ENCODE results near the gene UCN. TPM values are rescaled to one million over a fixed set of nuclear protein-coding genes. Genes with fewer than 3 reads are reported as not detected.
A peak's percentile ranks its signal among the peaks of the same experiment; 100 is the strongest.
"Not testable (repeated sequence)": the region's sequence is repeated elsewhere in the genome, so short reads cannot be mapped to it uniquely, and the experiment has no call there.

UCN gene
- polyA plus RNA-seq, 1 donor = 3.4 TPM

DNA sequence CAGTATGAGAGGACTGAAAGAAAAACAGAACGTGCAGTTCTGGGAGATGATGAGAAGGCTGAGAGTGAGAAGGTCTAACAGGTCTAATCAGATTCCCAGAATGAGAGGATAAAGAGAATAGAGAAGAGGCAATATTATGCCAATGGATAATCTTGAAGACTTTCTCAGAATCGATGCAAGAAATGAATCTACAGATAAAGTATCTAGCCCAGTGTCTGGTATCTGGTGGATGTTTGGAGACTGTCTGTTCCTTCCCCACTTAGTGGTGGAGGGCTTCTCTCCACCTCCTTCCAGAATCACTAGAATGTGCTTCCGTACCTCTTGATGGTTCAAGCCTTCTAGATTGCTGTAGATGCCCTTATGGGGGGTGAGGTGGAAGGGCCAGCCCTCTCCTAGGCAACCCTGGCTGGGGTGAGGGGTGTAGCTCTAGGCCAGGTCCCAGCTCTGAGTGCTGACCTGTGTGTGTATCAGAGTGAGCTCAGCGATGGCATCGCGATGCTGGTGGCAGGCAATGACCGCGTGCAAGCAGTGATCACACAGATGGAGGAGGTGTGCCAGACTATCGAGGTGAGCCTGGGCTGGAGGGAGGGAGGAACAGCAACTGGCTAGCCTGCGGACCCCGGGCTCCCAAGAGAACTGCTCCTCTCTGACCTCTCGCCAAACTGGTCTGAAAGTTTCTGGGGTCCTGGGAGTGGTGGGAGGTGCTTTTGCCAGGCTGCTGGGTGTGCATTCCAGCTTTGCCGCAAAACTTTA is 3.6 kb downstream of the UCN start:
- 100% methylated on average over 1 of the region's 13 CpGs for WGBS (ENCODE audit: insufficient coverage, low lambda C conversion rate)
- Histone ChIP-seq H3K27ac (ENCODE audit: low read length) (no peak overlapping the region), H3K27me3 (ENCODE audit: control insufficient read depth, insufficient read depth, low read length) (peaks cover 46% of the 10 kb centered on the region), H3K9me3 (ENCODE audit: control insufficient read depth, low read depth, low read length) (peaks cover 14% of the 10 kb centered on the region), H3K4me3 (ENCODE audit: low read length) (no peak overlapping the region), H3K4me1 (ENCODE audit: control insufficient read depth, insufficient read depth, low read length) (peaks cover 25% of the 10 kb centered on the region), H3K36me3 (ENCODE audit: control insufficient read depth, insufficient read depth, low read length) (peaks cover 4% of the 10 kb centered on the region)
- DNase-seq = no peak

DNA sequence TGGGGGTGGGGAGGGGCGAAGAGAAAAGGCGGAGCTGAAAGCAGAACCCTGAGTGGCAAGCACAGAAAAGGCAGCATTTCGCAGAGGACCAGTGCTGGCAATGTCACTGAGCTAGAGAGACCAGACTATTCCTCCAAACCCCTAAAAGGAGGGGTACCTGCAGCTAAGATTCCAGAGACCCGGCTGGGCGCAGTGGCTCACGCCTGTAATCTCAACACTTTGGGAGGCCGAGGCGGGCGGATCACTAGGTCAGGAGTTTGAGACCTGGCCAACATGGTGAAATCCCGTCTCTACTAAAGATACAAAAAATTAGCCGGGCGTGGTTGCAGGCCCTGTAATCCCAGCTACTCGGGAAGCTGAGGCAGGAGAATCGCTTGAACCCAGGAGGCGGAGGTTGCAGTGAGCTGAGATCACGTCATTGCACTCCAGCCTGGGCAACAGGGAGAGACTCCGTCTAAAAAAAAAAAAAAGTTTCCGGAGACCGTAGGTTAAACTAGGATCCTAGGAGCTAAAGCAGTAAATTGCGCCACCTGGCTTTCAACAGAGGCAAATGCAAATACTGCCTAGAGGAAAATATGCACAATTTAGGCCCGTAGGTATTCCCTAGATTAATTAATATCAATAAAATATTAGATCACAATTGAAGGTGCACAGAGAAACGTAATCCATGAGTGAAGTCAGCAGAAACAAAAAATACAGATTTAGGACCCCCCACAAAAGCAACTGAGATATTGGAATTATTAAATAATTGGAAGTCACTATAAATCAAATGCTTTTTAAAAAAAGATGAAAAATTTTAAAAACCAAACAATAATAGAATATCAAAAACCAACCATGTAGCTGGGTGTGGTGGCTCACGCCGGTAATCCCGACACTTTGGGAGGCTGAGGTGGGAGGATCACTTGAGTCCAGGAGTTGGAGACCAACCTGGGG is 4.9 kb downstream of the UCN start:
- WGBS (ENCODE audit: insufficient coverage, low lambda C conversion rate) = 71% methylated on average over 6 of the region's 25 CpGs
- H3K36me3 ChIP-seq (ENCODE audit: control insufficient read depth, insufficient read depth, low read length) = no peaks in the 10 kb centered on the region
- H3K27ac ChIP-seq (ENCODE audit: low read length) = no peak overlapping the region
- H3K4me1 ChIP-seq (ENCODE audit: control insufficient read depth, insufficient read depth, low read length) = peaks cover 25% of the 10 kb centered on the region
- H3K9me3 ChIP-seq (ENCODE audit: control insufficient read depth, low read depth, low read length) = peaks cover 14% of the 10 kb centered on the region
- peak in 1 of 2 donors; percentile 58 for DNase-seq
- peaks cover 43% of the 10 kb centered on the region for H3K27me3 ChIP-seq (ENCODE audit: control insufficient read depth, insufficient read depth, low read length)
- no peak overlapping the region for H3K4me3 ChIP-seq (ENCODE audit: low read length)

DNA sequence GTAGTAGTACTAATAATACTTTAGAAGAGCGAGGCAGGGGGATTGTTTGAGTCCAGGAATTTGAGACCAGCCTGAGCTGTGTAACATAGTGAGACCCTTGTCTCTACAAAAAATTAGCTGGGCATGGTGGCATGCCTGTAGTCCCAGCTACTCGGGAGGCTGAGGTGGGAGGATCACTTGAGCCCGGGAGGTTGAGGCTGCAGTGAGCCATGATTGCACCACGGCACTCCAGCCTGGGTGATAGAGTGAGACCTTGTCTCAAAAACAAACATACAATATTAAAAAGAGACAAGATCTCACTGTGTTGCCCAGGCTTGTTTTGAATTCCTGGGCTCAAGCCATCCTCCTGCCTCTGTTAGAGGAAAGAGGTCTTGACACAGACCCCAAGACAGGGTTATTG is 7.6 kb downstream of the UCN start:
- not testable (repeated sequence) for H3K9me3 ChIP-seq (ENCODE audit: control insufficient read depth, low read depth, low read length); DNase-seq; H3K36me3 ChIP-seq (ENCODE audit: control insufficient read depth, insufficient read depth, low read length); H3K4me3 ChIP-seq (ENCODE audit: low read length); H3K27ac ChIP-seq (ENCODE audit: low read length)
- Histone ChIP-seq H3K27me3 (ENCODE audit: control insufficient read depth, insufficient read depth, low read length) (peaks cover 16% of the 10 kb centered on the region), H3K4me1 (ENCODE audit: control insufficient read depth, insufficient read depth, low read length) (peaks cover 10% of the 10 kb centered on the region)
- 60% methylated on average over 1 of the region's 4 CpGs for WGBS (ENCODE audit: insufficient coverage, low lambda C conversion rate)

DNA sequence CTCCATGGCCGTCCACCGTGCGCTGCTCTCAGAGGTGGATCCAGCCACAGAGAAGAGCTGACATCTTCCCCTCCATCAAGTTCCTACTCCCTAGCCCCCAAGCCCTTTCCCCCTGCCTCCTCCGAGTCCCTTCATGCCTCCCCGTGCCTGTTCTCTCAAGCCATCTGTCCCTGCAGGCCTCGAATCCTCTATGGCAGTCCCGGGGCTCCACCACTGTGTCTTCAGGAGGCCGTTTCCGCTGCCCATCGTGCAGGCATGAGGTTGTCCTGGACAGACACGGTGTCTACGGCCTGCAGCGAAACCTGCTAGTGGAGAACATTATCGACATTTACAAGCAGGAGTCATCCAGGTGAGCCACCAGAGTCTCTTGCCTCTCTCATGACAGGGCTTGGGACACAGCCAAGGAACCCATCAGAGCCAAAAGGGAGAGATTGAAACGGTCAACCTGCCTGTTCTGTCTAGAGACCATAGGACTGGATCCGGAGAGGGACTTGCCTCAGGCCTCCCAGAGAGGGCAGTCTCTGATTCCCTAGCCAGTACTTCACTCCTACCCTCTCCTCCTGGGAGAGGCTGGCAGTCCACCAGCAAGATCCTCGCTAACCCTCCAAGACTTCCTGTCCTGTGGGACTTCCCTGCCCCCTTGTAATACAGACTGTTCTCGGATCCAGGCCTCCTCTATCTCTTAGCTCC is 9.7 kb downstream of the UCN start:
- Histone ChIP-seq H3K27ac (ENCODE audit: low read length) (no peak overlapping the region), H3K4me3 (ENCODE audit: low read length) (no peak overlapping the region), H3K9me3 (ENCODE audit: control insufficient read depth, low read depth, low read length) (no peaks in the 10 kb centered on the region), H3K4me1 (ENCODE audit: control insufficient read depth, insufficient read depth, low read length) (peaks cover 12% of the 10 kb centered on the region), H3K27me3 (ENCODE audit: control insufficient read depth, insufficient read depth, low read length) (peaks cover 3% of the 10 kb centered on the region), H3K36me3 (ENCODE audit: control insufficient read depth, insufficient read depth, low read length) (no peaks in the 10 kb centered on the region)
- no peak for DNase-seq
- 100% methylated on average over 1 of the region's 18 CpGs for WGBS (ENCODE audit: insufficient coverage, low lambda C conversion rate)

DNA sequence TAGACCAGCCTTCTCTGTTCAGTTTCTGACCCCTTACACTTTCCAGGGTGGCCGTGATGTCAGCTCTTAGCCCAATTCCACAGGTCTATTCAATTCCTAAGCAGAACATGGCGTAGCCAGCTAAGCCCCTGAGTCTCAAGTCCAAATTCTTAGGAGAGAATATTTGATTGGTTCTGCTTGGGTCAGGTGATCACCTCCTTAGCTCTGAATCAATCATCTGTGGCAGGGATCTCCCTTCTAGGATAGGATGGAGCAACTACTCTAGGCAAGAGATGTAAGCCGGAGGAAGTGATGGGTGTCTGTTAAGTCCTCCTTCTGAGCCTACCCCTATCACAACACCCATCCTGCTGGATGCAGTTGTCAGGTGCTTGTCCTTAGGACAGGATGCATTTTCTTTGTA is 11.1 kb downstream of the UCN start:
- H3K36me3 ChIP-seq (ENCODE audit: control insufficient read depth, insufficient read depth, low read length) = no peaks in the 10 kb centered on the region
- no CpG with 5 or more reads among the region's 3 CpGs for WGBS (ENCODE audit: insufficient coverage, low lambda C conversion rate)
- no peak overlapping the region for H3K4me3 ChIP-seq (ENCODE audit: low read length)
- DNase-seq = no peak
- peaks cover 10% of the 10 kb centered on the region for H3K4me1 ChIP-seq (ENCODE audit: control insufficient read depth, insufficient read depth, low read length)
- peaks cover 3% of the 10 kb centered on the region for H3K27me3 ChIP-seq (ENCODE audit: control insufficient read depth, insufficient read depth, low read length)
- no peaks in the 10 kb centered on the region for H3K9me3 ChIP-seq (ENCODE audit: control insufficient read depth, low read depth, low read length)
- no peak overlapping the region for H3K27ac ChIP-seq (ENCODE audit: low read length)

DNA sequence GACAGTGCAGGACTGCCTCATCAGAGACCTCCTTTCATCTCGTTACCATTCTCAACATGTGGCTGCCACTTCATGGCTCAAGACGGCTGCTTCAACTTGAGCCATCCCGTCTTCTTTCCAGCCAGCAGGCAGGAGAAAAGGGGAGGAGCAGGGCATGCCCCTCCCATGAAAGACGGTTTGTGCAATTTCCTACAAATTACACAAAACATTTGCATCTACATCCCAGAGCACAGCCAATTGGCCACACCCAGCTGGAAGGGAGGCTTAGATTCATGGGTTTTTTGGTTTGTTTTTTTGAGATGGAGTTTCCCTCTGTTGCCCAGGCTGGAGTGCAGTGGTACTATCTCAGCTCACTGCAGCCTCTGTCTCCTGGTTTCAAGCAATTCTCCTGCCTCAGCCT is 11.8 kb downstream of the UCN start:
- H3K27ac ChIP-seq (ENCODE audit: low read length) = no peak overlapping the region
- no peak for DNase-seq
- peaks cover 8% of the 10 kb centered on the region for H3K27me3 ChIP-seq (ENCODE audit: control insufficient read depth, insufficient read depth, low read length)
- peaks cover 10% of the 10 kb centered on the region for H3K4me1 ChIP-seq (ENCODE audit: control insufficient read depth, insufficient read depth, low read length)
- H3K4me3 ChIP-seq (ENCODE audit: low read length) = no peak overlapping the region
- H3K36me3 ChIP-seq (ENCODE audit: control insufficient read depth, insufficient read depth, low read length) = no peaks in the 10 kb centered on the region
- no peaks in the 10 kb centered on the region for H3K9me3 ChIP-seq (ENCODE audit: control insufficient read depth, low read depth, low read length)
- WGBS (ENCODE audit: insufficient coverage, low lambda C conversion rate) = no CpG with 5 or more reads among the region's 4 CpGs

DNA sequence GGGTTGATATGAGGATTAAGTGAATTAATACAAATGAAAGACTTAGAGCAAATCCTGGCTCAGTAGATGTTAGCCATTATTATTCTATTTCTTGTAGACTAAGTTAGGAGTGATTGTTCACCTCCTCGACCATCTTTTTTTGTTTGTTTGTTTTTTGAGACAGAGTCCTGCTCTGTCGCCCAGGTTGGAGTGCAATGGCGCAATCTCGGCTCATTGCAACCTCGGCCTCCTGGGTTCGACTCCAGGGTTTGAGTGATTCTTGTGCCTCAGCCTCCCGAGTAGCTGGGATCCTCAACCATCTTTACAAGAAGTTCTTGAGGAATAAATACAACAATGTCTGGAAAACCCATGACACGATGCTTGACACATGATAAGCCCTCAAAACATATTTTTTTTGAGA is 13.3 kb downstream of the UCN start:
- peaks cover 10% of the 10 kb centered on the region for H3K4me1 ChIP-seq (ENCODE audit: control insufficient read depth, insufficient read depth, low read length)
- peaks cover 12% of the 10 kb centered on the region for H3K27me3 ChIP-seq (ENCODE audit: control insufficient read depth, insufficient read depth, low read length)
- no peaks in the 10 kb centered on the region for H3K9me3 ChIP-seq (ENCODE audit: control insufficient read depth, low read depth, low read length)
- H3K4me3 ChIP-seq (ENCODE audit: low read length) = no peak overlapping the region
- no peak for DNase-seq
- no peak overlapping the region for H3K27ac ChIP-seq (ENCODE audit: low read length)
- no CpG with 5 or more reads among the region's 8 CpGs for WGBS (ENCODE audit: insufficient coverage, low lambda C conversion rate)
- no peaks in the 10 kb centered on the region for H3K36me3 ChIP-seq (ENCODE audit: control insufficient read depth, insufficient read depth, low read length)

DNA sequence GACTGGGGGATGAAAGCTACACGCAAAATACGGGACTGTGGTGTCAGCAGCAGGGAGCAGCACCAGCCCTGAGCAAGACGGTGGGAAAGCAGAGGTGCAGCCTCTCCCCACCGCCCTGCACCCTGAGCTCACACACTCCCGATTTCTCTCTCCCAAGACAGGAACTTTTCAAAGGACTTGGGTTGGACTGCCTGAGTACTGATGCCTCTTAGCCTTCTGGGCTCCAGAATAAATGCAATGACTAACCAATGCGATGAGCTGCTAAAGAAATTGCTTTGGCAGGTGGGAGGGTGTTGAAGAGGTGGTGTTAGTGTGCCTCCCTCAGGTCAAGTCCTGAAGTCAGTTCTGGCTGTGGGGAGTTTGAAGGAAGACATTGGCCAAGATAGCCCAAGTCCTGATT is 16.4 kb downstream of the UCN start:
- peaks cover 10% of the 10 kb centered on the region for H3K4me1 ChIP-seq (ENCODE audit: control insufficient read depth, insufficient read depth, low read length)
- no peaks in the 10 kb centered on the region for H3K36me3 ChIP-seq (ENCODE audit: control insufficient read depth, insufficient read depth, low read length)
- H3K4me3 ChIP-seq (ENCODE audit: low read length) = no peak overlapping the region
- DNase-seq = no peak
- H3K27ac ChIP-seq (ENCODE audit: low read length) = no peak overlapping the region
- H3K9me3 ChIP-seq (ENCODE audit: control insufficient read depth, low read depth, low read length) = no peaks in the 10 kb centered on the region
- peaks cover 10% of the 10 kb centered on the region for H3K27me3 ChIP-seq (ENCODE audit: control insufficient read depth, insufficient read depth, low read length)
- WGBS (ENCODE audit: insufficient coverage, low lambda C conversion rate) = no CpG with 5 or more reads among the region's 6 CpGs

DNA sequence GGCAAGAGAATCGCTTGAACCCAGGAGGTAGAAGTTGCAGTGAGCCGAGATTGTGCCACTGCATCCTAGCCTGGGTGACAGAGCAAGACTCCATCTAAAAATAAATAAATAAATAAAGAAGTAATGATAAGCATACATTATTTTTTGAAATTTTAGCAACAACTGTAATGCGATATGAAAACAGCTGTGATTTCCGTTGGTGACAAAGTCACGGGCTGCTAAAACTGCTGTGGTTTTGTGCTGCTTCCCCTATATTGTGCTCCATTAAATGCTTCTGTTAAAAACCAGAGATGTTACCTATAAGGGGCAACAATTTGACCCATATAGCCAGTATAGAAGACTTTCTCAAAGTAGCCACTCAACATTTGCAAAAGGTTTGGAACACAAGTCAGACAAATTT is 17.7 kb downstream of the UCN start:
- H3K27me3 ChIP-seq (ENCODE audit: control insufficient read depth, insufficient read depth, low read length) = peaks cover 14% of the 10 kb centered on the region

DNA sequence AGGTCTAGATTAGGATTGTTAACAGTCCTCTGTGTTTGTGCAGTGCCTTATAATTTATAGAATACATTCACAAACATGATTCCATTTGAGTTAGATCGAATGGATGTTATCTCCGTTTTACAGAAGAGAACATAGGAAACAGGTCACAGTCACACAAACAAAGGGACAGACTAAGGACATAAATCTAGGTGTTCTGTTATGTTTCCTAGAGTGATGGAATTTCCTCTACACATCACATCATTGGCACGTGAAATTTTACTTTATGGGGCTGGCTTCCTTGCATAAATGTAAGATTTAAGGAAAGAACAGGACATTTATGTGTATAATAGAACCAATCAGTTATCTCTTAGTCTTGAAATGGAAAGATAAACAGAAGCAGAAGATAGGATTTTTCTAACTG is 19.6 kb downstream of the UCN start:
- no peaks in the 10 kb centered on the region for H3K9me3 ChIP-seq (ENCODE audit: control insufficient read depth, low read depth, low read length)

More for the DNA sequence above, 17.7 kb downstream of the UCN start:
- Histone ChIP-seq H3K4me1 (ENCODE audit: control insufficient read depth, insufficient read depth, low read length) (peaks cover 5% of the 10 kb centered on the region), H3K27ac (ENCODE audit: low read length) (no peak overlapping the region), H3K36me3 (ENCODE audit: control insufficient read depth, insufficient read depth, low read length) (no peaks in the 10 kb centered on the region), H3K4me3 (ENCODE audit: low read length) (no peak overlapping the region), H3K9me3 (ENCODE audit: control insufficient read depth, low read depth, low read length) (no peaks in the 10 kb centered on the region)
- no peak for DNase-seq
- 100% methylated on average over 2 of the region's 5 CpGs for WGBS (ENCODE audit: insufficient coverage, low lambda C conversion rate)

More for the DNA sequence above, 19.6 kb downstream of the UCN start:
- no peak overlapping the region for H3K4me3 ChIP-seq (ENCODE audit: low read length)
- H3K36me3 ChIP-seq (ENCODE audit: control insufficient read depth, insufficient read depth, low read length) = no peaks in the 10 kb centered on the region
- H3K4me1 ChIP-seq (ENCODE audit: control insufficient read depth, insufficient read depth, low read length) = peaks cover 3% of the 10 kb centered on the region
- H3K27ac ChIP-seq (ENCODE audit: low read length) = no peak overlapping the region
- no peak for DNase-seq
- peaks cover 27% of the 10 kb centered on the region for H3K27me3 ChIP-seq (ENCODE audit: control insufficient read depth, insufficient read depth, low read length)
- WGBS (ENCODE audit: insufficient coverage, low lambda C conversion rate) = 63% methylated on average over 2 of the region's 3 CpGs

Measured in large intestine (tissue), 3 donors.